Left lobe of liver (tissue), 2 donors: Measurements from ENCODE around the gene IER5L. TPM values are rescaled to one million over a fixed set of nuclear protein-coding genes. Genes with fewer than 3 reads are reported as not detected.
A peak's percentile ranks its signal among the peaks of the same experiment; 100 is the strongest.

ENCODE experiments used
- ATAC-seq: fragments of 200-7000 bp; cut with Tn5 transposase; one replicate; pipeline ENCODE4 v1.9.1; 2020; ENCODE audit warnings: mild to moderate bottlenecking, moderate library complexity
- DNase-seq: peaks from one replicate; pipeline ENCODE4 v3.0.0-alpha.2; 2020; ENCODE audit warnings: low spot score
- total RNA-seq: library from RNA; stranded (reverse); gene quantifications from one replicate; pipeline ENCODE4 v1.2.1, GENCODE V29; 2021
- donor health status: DM: no; HTN: no; CAD: no; lungs with moderate emphysema.
- donor health status: DM: no; HTN: yes; CAD: no.

Gene IER5L
- total RNA-seq, 1 donor from 2014 or later = 4.5 TPM

DNA sequence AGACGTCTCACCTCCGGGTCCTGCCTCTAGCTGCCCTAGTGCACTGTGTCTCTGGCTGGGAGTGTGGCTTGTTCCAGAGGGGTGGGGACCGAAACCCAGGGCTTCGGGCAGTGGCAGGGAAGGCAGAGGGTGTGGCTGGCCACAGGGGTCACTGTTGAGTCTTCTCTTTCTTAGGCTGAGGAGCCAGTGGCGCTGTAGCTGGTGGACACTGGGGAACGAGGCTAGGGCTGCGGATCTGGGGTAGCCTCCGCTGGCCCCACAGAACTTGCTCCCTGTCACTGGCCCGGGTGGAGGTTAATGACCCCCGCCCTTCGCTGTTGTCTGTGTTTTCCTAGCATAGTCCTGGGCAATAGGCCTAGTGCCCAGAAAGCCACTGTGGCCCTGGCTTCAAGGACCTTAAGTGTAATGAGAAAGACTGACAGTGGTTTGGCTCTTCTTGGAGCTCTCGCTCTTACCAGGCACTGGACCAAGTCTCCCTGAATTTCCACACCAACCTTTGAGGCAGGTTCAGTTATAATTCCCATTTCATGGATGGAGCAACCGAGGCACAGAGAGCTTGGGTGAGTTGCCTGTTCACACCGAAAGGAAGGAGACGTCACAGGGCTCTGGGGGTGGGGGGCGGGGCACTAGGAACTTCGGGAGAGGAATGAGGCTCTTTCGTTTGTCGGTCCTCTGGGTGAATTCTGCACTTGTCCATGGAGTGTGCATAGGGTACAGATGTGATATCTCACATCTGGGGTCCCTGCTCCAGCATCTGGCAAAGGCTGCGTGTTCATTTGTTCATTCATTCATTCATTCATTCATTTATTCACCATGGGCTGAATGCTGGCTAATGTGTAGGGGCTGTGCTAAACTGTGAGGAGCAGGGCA, 4.8 kb upstream of the IER5L start:
- ATAC-seq = peak; percentile 21

DNA sequence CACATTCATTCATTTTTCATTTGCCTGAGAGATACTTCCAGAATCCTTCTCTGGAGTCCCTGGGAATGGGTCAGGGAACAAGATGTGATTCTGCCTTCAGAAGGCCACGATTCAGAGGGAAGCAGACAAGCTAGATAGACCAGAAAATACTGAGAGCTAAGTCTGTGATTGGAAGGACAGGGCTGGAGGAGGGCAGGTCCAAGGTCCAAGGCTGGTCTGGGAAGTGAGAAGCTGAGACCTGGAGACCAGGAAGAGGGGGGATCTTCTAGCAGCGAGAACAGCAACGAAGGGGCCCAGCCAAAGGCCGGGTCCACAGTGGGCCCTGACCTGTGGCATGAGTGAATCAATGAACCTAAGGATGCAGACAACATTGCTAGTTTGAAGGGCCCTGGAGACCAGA, 4.1 kb upstream of the IER5L start:
- ATAC-seq (no peak), DNase-seq (no peak)

More for the DNA sequence above, 4.8 kb upstream of the IER5L start:
- no peak for DNase-seq

DNA sequence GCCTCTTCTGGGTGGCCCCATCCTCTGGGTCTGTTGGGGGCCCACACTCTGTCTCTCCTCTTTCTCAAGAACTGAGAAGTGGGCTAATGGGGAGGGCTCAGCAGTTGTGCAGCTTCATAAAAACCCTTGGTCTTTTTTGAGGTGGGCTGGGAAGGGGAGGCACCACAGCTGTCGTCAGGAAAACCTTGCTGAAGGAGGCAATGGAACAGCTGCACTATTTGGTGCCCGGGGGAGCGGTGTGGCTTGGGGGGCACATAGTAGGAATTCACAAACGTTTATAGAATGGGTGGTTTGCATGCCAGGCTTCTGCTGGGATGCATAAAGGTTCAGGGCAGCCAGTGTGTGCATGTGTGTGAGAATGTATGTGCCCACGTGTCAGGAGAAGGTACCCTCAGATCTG, 3.2 kb upstream of the IER5L start:
- ATAC-seq (no peak), DNase-seq (no peak)

DNA sequence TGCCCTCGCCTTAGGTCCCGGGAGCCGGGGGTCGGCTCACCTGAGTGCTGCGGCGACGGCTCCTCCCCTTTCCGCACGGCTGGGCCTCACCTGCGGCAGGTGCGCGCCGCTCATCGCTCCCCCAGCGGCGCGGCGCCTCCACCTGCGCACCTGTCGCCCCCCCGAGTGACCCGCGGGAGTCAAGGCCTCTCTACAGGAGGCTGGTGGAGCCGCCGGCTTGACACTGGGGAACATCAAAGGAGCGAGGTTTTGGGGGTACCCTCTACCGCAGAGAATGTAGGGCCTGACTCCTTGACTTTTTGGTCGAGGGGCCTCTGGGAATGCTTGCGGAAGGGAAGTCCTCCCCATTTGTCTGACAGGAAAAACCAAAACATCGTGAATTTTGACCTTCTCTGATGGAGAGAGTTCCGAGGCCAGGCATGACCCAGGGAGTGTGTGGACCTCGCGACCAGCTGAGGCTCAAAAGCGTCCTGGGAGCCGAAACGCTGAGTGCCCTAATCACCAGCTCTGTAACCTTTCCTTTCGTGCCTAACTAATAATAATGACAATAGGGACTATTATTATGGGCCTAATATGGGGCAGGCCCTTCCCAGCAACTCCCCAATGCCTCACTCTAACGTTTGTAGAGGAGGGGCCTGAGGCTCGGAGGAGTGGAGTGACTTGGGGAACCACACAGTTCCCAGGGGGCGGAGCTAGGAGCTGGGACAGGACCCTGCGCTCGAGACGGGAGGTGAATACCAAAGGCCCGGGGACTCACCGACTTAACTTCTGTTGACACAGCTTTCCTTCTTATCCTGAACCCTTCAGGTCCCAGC, 714 bp upstream of the IER5L start:
- no peak for DNase-seq
- no peak for ATAC-seq

DNA sequence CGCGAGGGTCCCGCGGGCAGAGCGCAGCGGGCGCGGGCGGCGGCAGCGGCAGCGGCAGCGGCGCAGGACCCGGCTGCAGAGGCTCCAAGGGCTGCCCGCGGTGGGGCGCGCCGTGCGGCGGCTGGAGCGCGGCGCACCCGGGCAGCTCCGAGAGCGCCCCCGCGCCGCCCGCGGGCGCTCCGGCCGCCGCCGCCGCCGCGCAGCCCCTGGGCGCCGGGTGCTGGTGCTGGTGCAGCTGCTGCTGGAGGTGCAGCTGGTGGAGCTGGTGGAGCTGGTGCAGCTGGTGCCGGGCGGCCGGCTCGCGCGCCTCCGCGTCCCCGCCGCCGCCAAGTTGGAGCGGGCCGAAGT, 644 bp downstream of the IER5L start:
- ATAC-seq (peak; percentile 1), DNase-seq (no peak)

DNA sequence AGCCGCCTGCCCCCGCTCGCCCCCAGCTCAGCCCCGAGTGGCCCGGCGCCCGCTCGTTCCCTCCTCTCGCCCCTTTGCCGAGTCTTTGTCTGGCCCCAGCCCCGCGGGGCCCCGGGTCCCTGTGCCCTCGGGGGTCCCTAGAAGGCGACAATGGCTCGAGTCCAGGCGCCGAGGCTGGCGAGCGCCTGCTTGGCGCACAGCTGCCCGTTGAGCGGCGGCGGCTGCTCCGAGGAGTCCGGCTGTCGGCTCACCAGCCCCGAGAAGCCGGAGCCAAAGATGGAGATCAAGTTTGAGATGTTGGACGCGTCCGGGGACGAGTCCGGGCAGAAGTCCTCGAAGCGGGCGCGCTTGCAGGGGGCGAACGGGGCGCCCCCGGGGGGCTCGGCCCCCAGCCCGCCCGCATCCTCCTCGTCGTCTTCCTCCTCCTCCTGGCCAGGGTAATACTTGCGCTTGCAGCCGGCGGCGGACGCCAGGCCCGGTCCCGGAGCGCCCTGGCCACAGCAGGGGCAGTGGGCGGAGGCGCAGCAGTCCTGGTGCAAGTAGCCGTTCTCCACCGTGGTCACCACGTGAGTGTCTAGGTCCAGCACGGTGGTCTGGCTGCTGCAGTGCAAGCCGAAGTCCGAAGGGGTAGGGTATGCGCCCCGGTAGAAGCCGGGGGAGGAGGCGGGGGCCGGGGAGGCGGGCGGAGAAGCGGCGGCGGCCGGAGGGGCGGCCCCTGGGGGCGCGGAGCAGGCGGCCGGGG, 1.2 kb downstream of the IER5L start:
- no peak for ATAC-seq

DNA sequence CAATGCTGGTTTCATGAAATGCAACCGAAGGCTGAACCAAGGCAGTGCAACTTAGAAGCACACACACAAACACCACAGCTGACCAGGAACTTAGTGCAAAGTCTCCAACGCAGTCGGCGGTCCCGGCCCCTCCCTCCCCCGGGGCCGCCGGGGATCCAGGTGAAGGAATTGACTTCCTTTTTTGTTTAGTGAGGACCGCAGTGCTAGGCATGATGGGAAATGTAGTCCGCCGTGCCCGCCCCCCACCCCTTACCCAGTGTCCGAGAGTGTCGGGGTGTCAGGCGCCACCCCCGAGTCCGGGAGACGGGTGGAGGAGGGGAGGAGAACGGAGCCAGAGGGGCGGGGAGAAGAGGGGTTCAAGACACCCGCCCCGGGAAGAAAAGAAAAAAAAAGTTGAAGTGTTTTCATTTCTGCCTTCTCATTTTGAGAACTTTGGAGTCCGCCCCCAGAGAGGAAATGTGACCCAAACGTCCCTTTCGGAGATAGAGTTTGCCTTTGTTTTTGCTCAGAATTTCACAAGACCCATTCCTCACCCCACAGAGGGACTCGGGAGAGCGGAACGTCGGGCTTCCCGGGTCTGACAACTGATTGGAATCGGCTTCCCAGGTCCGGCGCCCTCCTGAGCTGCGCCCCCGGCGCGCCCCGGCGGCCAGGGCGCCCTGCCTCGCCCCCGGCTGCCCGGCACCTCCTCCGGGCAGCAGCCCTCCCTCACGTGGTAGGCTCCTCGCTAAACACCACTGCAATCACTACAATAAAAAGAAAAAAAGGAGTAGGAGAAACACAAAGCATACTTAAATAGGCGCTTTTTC, 2.0 kb downstream of the IER5L start:
- DNase-seq (peak; percentile 90), ATAC-seq (peak; percentile 55)

More for the DNA sequence above, 1.2 kb downstream of the IER5L start:
- peak; percentile 66 for DNase-seq

DNA sequence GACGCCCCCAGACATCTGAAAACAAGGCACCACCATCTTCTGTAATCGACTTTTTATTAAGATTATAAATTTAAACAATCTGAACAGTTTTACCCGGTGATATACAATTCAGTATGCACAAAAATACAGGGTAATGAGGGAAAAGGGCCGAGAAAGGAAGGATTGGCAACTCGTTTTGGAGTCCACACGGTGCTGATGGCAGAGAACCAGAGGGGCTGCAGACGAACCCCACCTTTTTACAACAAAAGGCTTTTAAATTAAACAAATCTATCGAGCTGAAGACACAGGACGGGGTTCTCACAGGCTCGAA, 2.6 kb downstream of the IER5L start:
- DNase-seq = no peak

DNA sequence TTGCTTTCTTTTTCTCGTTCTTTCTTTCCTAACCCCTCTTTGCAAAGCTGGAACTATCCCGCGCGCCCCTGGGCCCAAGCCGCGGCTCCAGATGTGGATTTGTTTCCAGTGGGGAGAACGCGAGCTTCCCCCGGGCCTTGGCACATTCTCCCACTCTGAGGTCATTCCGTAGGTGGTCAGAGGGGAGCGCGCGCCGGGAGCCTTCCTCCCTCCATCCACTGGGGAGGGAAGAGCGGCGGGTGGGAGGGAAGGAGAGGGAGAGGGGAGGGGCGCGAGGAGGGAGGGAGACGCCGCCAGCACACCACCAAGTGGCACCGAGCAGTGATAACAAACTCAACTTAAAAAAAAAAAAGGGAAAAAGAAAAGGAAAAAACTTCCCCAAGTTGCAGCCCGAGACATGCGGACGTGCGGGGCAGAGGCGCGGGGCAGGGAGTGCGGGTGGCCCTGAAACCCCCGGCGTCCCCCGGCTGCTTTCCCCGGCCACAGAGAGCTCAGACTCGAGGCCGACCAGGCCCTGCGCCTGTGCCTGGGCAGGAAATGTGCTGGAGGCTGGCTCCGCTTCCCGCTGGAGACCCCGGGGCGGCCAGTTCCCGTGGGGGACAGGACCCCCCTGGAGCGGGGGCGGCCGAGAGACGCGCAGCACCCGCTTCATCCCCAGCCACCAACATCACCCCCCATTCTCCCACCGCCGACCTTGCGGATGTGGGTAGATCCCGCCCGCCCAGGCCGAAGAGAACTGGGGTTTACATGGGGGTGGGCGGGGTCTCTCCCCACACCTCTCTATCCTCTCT, 3.1 kb downstream of the IER5L start:
- peak; percentile 78 for DNase-seq
- ATAC-seq = peak; percentile 43

More for the DNA sequence above, 2.6 kb downstream of the IER5L start:
- no peak for ATAC-seq

DNA sequence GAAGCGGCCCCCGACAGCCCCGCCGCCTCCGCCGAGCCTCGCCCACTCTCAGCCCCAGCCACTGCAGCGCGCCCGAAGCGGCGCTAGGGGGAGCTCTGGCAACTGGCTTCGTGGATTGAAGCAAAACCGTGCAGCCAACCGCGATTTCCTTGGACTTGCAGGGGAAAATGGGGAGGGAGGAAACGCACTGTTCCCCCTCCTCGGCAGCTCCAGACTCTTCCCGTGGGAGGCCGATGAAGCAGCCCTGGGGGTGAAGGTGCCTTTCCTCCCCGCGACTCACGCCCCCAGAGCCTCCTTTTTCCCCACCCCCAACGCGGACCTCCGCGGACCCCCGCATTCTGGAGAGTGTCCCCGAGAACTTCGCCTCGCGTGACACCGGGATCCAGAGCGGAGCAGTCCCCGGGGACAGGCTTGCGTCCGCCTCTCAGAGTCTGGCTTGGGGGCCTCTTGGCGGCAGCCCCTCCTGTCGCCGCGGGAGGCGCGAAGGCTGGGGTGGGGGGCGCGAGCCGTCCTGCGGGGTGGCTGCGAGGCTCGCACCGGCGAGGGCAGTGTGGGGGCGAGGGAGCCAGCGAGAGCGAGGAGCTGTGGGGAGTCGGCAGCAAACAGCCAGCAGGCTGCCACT, 3.8 kb downstream of the IER5L start:
- ATAC-seq = peak; percentile 55
- DNase-seq = peak; percentile 87

DNA sequence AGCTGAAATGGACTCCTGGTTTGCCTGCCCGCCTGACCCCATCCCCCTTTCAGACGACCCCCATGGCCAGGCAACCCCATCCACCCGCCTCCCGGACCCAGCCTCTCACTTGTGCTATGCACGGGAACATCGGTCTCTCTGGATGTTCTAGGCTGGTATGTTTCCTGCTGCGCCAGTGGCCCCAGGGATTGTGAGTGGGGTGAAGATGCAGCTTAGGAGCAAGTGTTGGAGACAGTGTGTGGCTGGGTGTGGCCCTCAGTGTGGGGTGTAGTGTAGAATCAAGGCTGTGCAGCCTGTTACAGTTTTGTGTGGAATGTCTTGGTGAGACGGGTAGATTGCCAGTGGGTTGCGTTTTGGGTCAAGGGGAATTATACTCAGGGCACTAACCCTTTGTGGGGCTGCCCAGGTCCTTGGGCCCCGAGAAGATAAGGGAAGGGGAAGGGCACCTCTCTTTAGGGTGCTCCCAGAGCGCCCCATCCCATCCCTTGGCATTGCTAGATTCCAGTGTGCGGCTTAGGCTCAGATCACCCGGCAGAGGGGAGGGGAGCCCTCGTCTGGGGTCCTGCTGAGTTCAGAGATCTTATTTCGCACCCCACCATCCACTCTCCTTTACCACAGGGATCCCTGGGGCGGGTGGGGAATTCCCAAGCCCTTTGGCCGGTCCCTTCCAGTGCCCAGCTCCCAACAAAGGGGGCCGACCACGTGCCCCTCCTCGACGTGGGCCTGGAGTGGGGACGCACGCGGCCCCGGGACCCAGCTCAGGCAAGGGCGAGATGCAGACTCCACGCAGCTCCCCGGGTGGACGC, 4.6 kb downstream of the IER5L start:
- ATAC-seq = no peak
- no peak for DNase-seq

DNA sequence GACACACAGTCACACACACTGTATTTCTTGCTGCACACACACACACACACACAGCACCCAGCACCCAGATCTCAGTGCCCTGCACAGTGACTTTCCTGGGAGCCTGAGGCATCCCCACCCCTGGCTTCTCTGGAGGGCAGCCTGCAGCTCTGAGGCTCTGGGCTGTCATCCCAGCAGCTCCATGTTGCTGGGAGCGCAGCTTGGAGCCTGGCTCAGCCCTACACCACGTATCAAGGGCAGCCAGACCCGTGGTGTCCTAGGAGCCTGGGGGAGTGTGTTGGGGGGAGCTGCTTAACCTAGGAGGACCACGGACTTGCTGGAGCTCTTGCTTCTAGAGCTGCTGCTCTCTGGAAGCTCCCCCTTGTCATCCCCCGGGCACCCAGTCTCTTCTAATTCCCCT, 5.2 kb downstream of the IER5L start:
- ATAC-seq = no peak
- DNase-seq = no peak

DNA sequence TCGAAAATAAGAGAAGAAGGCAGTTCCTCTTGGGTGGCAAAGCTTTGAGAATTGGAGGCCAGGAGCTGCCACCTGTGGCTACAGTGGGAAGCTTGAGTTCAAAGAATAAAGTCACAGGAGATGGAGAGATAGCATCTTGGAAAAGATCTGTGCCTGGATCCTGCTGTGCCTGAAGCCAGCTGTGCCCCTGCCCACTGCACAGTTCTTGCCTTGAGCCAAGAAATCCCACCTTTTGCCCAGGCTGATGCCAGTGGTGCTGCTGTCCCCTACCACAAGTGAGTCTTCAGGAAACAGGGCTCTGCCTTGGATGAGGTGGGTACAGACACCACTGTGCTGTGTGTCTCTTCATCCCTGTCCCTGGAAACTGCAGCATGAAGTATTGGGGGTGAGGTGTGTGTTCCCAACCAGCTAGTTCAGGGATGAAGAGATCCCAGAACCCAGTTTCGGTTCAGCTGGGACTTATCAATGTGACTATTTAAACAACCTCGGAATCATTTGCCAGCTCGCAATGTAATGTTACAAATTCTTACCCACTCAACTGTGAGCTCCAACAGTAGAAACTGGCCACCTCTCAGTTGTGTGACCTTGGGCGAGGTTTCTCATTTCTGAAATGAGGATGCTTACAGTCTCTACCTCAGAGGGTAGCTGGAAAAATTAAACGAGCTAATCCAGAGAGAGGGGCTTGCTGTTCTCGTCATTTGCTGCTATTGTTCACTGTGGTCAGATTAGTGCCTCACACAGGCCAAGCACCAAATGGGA, 5.9 kb downstream of the IER5L start:
- no peak for ATAC-seq

DNA sequence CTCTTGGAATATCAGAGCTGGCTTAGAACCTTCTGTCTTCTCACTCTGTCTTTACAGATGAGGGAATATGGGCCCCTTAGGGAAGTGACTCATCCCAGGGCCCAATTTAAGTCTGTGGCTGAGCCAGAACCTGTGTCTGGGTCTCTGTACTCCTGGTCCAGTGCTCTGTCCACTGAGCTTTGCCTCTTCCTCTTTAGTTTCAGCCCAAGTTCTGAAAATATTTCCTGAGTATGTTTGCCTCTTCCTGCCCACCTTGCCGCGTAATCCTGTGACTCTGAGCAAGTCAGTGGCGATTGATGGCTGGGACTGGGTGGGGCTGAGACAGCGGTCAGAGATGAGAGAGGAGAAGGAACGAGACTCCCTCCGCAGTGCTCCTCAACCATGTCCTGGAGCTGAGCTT, 7.8 kb downstream of the IER5L start:
- DNase-seq (no peak), ATAC-seq (no peak)

More for the DNA sequence above, 5.9 kb downstream of the IER5L start:
- no peak for DNase-seq

DNA sequence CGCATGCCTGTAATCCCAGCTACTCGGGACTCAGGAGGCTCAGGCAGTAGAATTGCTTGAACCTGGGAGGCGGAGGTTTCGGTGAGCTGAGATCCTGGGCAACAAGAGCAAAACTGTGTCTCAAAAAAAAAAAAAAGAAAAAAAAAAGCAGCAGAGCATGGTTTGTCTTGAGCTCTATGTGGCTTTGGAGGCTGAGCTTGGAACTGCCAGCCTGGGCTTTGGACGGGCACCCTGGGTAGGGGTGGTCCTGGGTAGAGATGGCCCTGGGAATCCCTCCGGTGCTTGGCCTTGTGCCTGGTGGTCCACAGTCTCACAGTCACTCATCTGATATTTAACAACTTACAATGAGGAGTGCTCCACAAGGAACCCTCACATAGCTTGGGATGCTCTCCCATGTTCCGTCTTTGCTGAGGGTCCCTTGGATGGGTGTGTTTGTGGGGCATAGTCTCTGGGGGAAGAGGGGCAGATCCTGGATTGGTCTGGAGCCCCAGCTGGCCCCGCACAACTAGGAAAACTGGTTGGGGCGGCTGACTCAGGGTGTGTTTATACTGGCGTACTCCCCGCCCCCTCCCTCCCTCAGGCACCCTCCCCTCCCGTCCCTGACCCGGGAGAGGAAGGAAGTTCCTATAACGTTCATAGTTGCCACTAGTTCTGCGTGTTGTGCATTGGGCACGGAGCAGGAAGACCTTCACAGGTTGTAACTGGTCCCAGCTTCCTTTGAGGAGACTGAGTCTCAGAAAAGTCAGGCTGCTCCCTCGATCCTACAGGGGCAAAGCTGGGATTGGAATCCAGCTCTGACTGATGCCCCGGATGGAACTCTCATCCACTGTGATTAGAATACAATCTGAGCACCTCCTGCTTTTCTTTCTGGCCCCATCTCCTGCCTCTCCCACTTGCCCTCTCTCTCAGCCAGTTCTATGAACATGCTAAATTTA, 11.2 kb downstream of the IER5L start:
- DNase-seq = peak; percentile 55
- peak; percentile 77 for ATAC-seq

DNA sequence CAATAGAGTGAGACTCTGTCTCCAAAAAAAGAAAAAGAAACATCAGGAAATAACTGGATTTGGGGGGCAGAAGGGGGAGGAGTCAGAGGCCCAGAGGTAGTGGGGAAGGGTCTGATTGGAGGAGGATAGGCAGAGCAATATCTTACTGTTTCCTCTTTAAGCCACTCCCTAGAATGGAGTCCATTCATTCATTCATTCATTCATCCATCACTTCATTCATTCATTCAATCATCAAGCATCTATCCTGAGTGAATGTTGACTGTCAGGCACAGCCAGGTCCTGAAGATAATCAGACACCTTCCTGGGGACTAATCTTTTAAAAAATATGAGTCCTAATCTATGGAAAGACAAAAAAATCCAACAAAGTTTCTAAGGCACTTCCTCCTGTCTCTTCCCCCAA, 12.9 kb downstream of the IER5L start:
- no peak for DNase-seq
- ATAC-seq = no peak
